Measurements from ENCODE around the gene ROBO1. TPM values are rescaled to one million over a fixed set of nuclear protein-coding genes. Genes with fewer than 3 reads are reported as not detected.

Gene ROBO1
- polyA plus RNA-seq, 1 donor (not counting 4 experiments of a cell fraction or from before 2014, with no cell fraction given): 27.1 TPM

DNA sequence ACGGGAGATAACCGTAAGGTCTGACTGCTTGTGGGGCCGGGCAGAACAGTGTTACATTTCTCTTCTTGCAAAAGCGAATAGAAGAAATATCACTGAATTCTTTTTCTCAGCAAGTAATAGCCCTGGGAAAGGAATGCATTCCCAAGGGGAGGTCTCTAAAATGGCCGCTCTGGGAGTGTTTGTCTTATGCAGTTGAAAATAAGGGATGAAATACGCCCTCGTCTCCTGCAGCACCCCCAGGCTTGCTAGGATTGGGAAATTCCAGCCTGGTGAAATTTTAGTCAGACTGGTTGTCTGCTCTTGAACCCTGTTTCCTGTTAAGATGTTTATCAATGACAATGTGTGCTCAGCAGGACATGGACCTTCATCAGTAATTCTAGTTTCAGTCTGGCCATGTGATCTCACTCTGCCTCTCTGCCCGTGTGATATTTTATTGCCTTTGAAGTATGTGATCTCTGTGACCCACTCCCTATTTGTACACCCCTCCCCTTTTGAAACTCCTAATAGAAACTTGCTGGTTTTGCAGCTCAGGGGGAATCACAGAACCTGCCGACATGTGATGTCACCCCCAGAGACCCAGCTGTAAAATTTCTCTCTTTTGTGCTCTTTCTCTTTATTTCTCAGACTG is 715.6 kb downstream of the ROBO1 start:
- Histone ChIP-seq H2AFZ (ENCODE audit: control insufficient read depth, low read length) (no peak overlapping the region), H3K9me1 (ENCODE audit: control insufficient read depth, extremely low read depth, insufficient read depth, low read length) (no peaks in the 10 kb centered on the region), H3K4me2 (ENCODE audit: control insufficient read depth, extremely low read depth, insufficient read depth, low read depth, low read length) (no peak overlapping the region), H3K36me3 (ENCODE audit: control insufficient read depth in 2 of 2, extremely low read depth in 1 of 2, insufficient read depth in 2 of 2, low read length in 2 of 2) (no peaks in the 10 kb centered on the region), H4K20me1 (ENCODE audit: control insufficient read depth, extremely low read depth, insufficient read depth, low read length) (no peaks in the 10 kb centered on the region), H3K4me3 (ENCODE audit: control insufficient read depth in 2 of 3, extremely low read depth in 1 of 3, insufficient read depth in 2 of 3, low read depth in 1 of 3, low read length in 3 of 3) (no peak overlapping the region), H3K27ac (ENCODE audit: control insufficient read depth, insufficient read depth, low read length) (no peak overlapping the region), H3K27me3 (ENCODE audit: control insufficient read depth, extremely low read depth, insufficient read depth, low read length) (no peaks in the 10 kb centered on the region), H3K9ac (ENCODE audit: control insufficient read depth, extremely low read depth, insufficient read depth, low read length) (no peak overlapping the region), H3K4me1 (ENCODE audit: control insufficient read depth, extremely low read depth, insufficient read depth, low read length) (no peaks in the 10 kb centered on the region), H3K9me3 (ENCODE audit: control insufficient read depth, low read depth, low read length) (peaks cover 4% of the 10 kb centered on the region), H3K79me2 (ENCODE audit: control insufficient read depth, insufficient read depth, low read length) (no peaks in the 10 kb centered on the region)
- FAIRE-seq (no peak), DNase-seq (ENCODE audit: low read depth, low spot score) (no peak)
- TF ChIP-seq, protein P1, sequence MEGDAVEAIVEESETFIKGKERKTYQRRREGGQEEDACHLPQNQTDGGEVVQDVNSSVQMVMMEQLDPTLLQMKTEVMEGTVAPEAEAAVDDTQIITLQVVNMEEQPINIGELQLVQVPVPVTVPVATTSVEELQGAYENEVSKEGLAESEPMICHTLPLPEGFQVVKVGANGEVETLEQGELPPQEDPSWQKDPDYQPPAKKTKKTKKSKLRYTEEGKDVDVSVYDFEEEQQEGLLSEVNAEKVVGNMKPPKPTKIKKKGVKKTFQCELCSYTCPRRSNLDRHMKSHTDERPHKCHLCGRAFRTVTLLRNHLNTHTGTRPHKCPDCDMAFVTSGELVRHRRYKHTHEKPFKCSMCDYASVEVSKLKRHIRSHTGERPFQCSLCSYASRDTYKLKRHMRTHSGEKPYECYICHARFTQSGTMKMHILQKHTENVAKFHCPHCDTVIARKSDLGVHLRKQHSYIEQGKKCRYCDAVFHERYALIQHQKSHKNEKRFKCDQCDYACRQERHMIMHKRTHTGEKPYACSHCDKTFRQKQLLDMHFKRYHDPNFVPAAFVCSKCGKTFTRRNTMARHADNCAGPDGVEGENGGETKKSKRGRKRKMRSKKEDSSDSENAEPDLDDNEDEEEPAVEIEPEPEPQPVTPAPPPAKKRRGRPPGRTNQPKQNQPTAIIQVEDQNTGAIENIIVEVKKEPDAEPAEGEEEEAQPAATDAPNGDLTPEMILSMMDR (optimal IDR thresholded peaks at IDR 0.05 in 1 of 3, IDR thresholded peaks at IDR 0.05 in 1 of 3, conservative IDR thresholded peaks at IDR 0.05 in 1 of 3; ENCODE audit: extremely low read depth in 1 of 3, insufficient read depth in 2 of 3, low read length in 3 of 3): no peak
- TF ChIP-seq EZH2 (IDR thresholded peaks at IDR 0.05; ENCODE audit: low read length): no peak
- dilution Hi-C loops (cut with MboI; ENCODE audit: extremely low pct_ligation_motif_present, low sequenced_read_pairs): no loop called here

DNA sequence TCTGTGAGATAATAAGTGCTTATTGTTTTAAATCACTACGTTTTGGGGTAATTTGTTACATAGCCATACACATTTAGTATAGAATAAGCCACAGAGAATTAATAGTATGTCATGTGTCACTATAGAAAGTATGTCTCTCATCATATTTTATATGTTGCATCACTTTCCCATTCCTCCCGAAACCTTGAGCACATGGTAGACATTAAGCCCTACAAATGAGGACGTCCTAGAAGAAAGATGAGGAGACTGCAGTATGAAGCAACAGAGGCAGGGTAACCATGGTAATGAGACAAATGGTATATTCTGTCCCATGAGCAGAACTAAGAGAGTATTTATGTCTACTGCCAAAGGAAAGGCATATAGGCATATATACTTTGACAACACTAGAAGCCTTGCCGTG is 720.2 kb downstream of the ROBO1 start:
- no peaks in the 10 kb centered on the region for H3K9me1 ChIP-seq (ENCODE audit: control insufficient read depth, extremely low read depth, insufficient read depth, low read length)
- peaks cover 4% of the 10 kb centered on the region for H3K9me3 ChIP-seq (ENCODE audit: control insufficient read depth, low read depth, low read length)
- no peaks in the 10 kb centered on the region for H4K20me1 ChIP-seq (ENCODE audit: control insufficient read depth, extremely low read depth, insufficient read depth, low read length)
- H2AFZ ChIP-seq (ENCODE audit: control insufficient read depth, low read length): no peak overlapping the region
- no peaks in the 10 kb centered on the region for H3K36me3 ChIP-seq (ENCODE audit: control insufficient read depth in 2 of 2, extremely low read depth in 1 of 2, insufficient read depth in 2 of 2, low read length in 2 of 2)
- H3K27me3 ChIP-seq (ENCODE audit: control insufficient read depth, extremely low read depth, insufficient read depth, low read length): no peaks in the 10 kb centered on the region
- FAIRE-seq (no peak), DNase-seq (ENCODE audit: low read depth, low spot score) (no peak)
- H3K4me3 ChIP-seq (ENCODE audit: control insufficient read depth in 2 of 3, extremely low read depth in 1 of 3, insufficient read depth in 2 of 3, low read depth in 1 of 3, low read length in 3 of 3): no peak overlapping the region
- dilution Hi-C loops (cut with MboI; ENCODE audit: extremely low pct_ligation_motif_present, low sequenced_read_pairs): no loop called here
- no peak overlapping the region for H3K9ac ChIP-seq (ENCODE audit: control insufficient read depth, extremely low read depth, insufficient read depth, low read length)
- H3K27ac ChIP-seq (ENCODE audit: control insufficient read depth, insufficient read depth, low read length): no peak overlapping the region
- no peaks in the 10 kb centered on the region for H3K79me2 ChIP-seq (ENCODE audit: control insufficient read depth, insufficient read depth, low read length)
- TF ChIP-seq EZH2 (IDR thresholded peaks at IDR 0.05; ENCODE audit: low read length): no peak
- TF ChIP-seq, protein P1 (optimal IDR thresholded peaks at IDR 0.05 in 1 of 3, IDR thresholded peaks at IDR 0.05 in 1 of 3, conservative IDR thresholded peaks at IDR 0.05 in 1 of 3; ENCODE audit: extremely low read depth in 1 of 3, insufficient read depth in 2 of 3, low read length in 3 of 3): no peak
- H3K4me2 ChIP-seq (ENCODE audit: control insufficient read depth, extremely low read depth, insufficient read depth, low read depth, low read length): no peak overlapping the region
- H3K4me1 ChIP-seq (ENCODE audit: control insufficient read depth, extremely low read depth, insufficient read depth, low read length): no peaks in the 10 kb centered on the region
